GM18508 (cell line): ENCODE measurements around the gene IL17REL.
"Not testable (repeated sequence)": the region's sequence is repeated elsewhere in the genome, so short reads cannot be mapped to it uniquely, and the experiment has no call there.

ENCODE experiments used
- ATAC-seq: cut with Tn5 transposase; IDR thresholded peaks from one replicate; pipeline ENCODE4 v1.9.1; 2021; ENCODE audit warnings: moderate number of reproducible peaks; ENCODE audit not compliant: insufficient read depth, unreplicated experiment

IL17REL gene

GRCh38 chr22:49949914-49950292 is 62.7 kb downstream of the IL17REL start:
- ATAC-seq, result no peak

GRCh38 chr22:49948958-49949913 is 63.3 kb downstream of the IL17REL start:
- no peak for ATAC-seq

- ATAC-seq, result no peak
These were observed 64.2 kb downstream of the IL17REL start for GRCh38 chr22:49948116-49948957.

- no peak for ATAC-seq
These were observed 65.3 kb downstream of the IL17REL start for GRCh38 chr22:49947296-49947622.

GRCh38 chr22:49946612-49947295 is 65.8 kb downstream of the IL17REL start:
- ATAC-seq, result no peak

GRCh38 chr22:49945042-49945794 is 67.3 kb downstream of the IL17REL start:
- not testable (repeated sequence) for ATAC-seq
